Measurements from ENCODE around the gene PPP1R1A. TPM values are rescaled to one million over a fixed set of nuclear protein-coding genes. Genes with fewer than 3 reads are reported as not detected.

Gene PPP1R1A
- total RNA-seq, 1 donor from 2014 or later, result 75.0 TPM

- Histone ChIP-seq H3K4me3 (no peak overlapping the region), H3K36me3 (no peaks in the 10 kb centered on the region), H3K4me1 (no peaks in the 10 kb centered on the region), H3K9me3 (replicated peaks) (no peaks in the 10 kb centered on the region), H3K27me3 (ENCODE audit: low read depth) (peaks cover 72% of the 10 kb centered on the region), H3K27ac (replicated peaks) (no peak overlapping the region)
- DNase-seq, result no peak
- intact Hi-C loops (cut with micrococcal nuclease), result no loop called here
- TF ChIP-seq CTCF (IDR thresholded peaks at IDR 0.05; ENCODE audit: borderline replicate concordance), result peak; percentile 28
Observed at GRCh38 chr12:54571193-54572188, 17.0 kb downstream of the PPP1R1A start.

- Histone ChIP-seq H3K36me3 (no peaks in the 10 kb centered on the region), H3K9me3 (replicated peaks) (no peaks in the 10 kb centered on the region), H3K27ac (replicated peaks) (no peak overlapping the region), H3K4me3 (no peak overlapping the region), H3K27me3 (ENCODE audit: low read depth) (peaks cover 79% of the 10 kb centered on the region), H3K4me1 (no peaks in the 10 kb centered on the region)
- TF ChIP-seq CTCF (IDR thresholded peaks at IDR 0.05; ENCODE audit: borderline replicate concordance), result no peak
- intact Hi-C loops (cut with micrococcal nuclease), result no loop called here
- DNase-seq, result no peak
Observed at GRCh38 chr12:54569995-54570528, 18.4 kb downstream of the PPP1R1A start.

GRCh38 chr12:54569072-54569471 lies 19.4 kb downstream of the PPP1R1A start:
- Histone ChIP-seq H3K4me1 (no peaks in the 10 kb centered on the region), H3K9me3 (replicated peaks) (no peaks in the 10 kb centered on the region), H3K27me3 (ENCODE audit: low read depth) (peaks cover 79% of the 10 kb centered on the region), H3K27ac (replicated peaks) (no peak overlapping the region), H3K4me3 (no peak overlapping the region), H3K36me3 (no peaks in the 10 kb centered on the region)
- intact Hi-C loops (cut with micrococcal nuclease), result no loop called here
- DNase-seq, result no peak
- no peak for TF ChIP-seq CTCF (IDR thresholded peaks at IDR 0.05; ENCODE audit: borderline replicate concordance)

GRCh38 chr12:54566792-54567191 lies 21.7 kb downstream of the PPP1R1A start:
- H3K4me3 ChIP-seq, result no peak overlapping the region
- DNase-seq, result no peak
- H3K36me3 ChIP-seq, result no peaks in the 10 kb centered on the region
- H3K27me3 ChIP-seq (ENCODE audit: low read depth), result peaks cover 67% of the 10 kb centered on the region
- intact Hi-C loops (cut with micrococcal nuclease), result no loop called here
- no peaks in the 10 kb centered on the region for H3K9me3 ChIP-seq (replicated peaks)
- H3K27ac ChIP-seq (replicated peaks), result no peak overlapping the region
- H3K4me1 ChIP-seq, result peaks cover 4% of the 10 kb centered on the region
- TF ChIP-seq CTCF (IDR thresholded peaks at IDR 0.05; ENCODE audit: borderline replicate concordance), result no peak

GRCh38 chr12:54565986-54566544 lies 22.4 kb downstream of the PPP1R1A start:
- no peak overlapping the region for H3K27ac ChIP-seq (replicated peaks)
- DNase-seq, result no peak
- intact Hi-C loops (cut with micrococcal nuclease), result no loop called here
- no peak for TF ChIP-seq CTCF (IDR thresholded peaks at IDR 0.05; ENCODE audit: borderline replicate concordance)
- H3K9me3 ChIP-seq (replicated peaks), result no peaks in the 10 kb centered on the region
- no peaks in the 10 kb centered on the region for H3K36me3 ChIP-seq
- peaks cover 5% of the 10 kb centered on the region for H3K4me1 ChIP-seq
- H3K4me3 ChIP-seq, result no peak overlapping the region
- H3K27me3 ChIP-seq (ENCODE audit: low read depth), result peaks cover 67% of the 10 kb centered on the region
